ENCODE measurements around the gene ALDH3A1.

The ALDH3A1 gene

GRCh38 chr17:19733953-19734526 is 14.1 kb downstream of the ALDH3A1 start:
- no peak overlapping the region for H3K4me3 ChIP-seq (replicated peaks in 1 of 2; ENCODE audit: low read depth in 2 of 2, low read length in 2 of 2)
- TF ChIP-seq CTCF (IDR thresholded peaks at IDR 0.05; ENCODE audit: low read depth, low read length), result no peak
- DNase-seq (ENCODE audit: low read depth in 2 of 2), result no peak

GRCh38 chr17:19731626-19732025 is 16.5 kb downstream of the ALDH3A1 start:
- no peak for TF ChIP-seq CTCF (IDR thresholded peaks at IDR 0.05; ENCODE audit: low read depth, low read length)
- no peak for DNase-seq (ENCODE audit: low read depth in 2 of 2)

GRCh38 chr17:19730843-19731242 is 17.3 kb downstream of the ALDH3A1 start:
- no peak overlapping the region for H3K4me3 ChIP-seq (replicated peaks in 1 of 2; ENCODE audit: low read depth in 2 of 2, low read length in 2 of 2)
- no peak for DNase-seq (ENCODE audit: low read depth in 2 of 2)
- TF ChIP-seq CTCF (IDR thresholded peaks at IDR 0.05; ENCODE audit: low read depth, low read length), result no peak

More at GRCh38 chr17:19731626-19732025, 16.5 kb downstream of the ALDH3A1 start:
- no peak overlapping the region for H3K4me3 ChIP-seq (replicated peaks in 1 of 2; ENCODE audit: low read depth in 2 of 2, low read length in 2 of 2)

- no peak overlapping the region for H3K4me3 ChIP-seq (replicated peaks in 1 of 2; ENCODE audit: low read depth in 2 of 2, low read length in 2 of 2)
- no peak for DNase-seq (ENCODE audit: low read depth in 2 of 2)
- TF ChIP-seq CTCF (IDR thresholded peaks at IDR 0.05; ENCODE audit: low read depth, low read length), result no peak
Observed at GRCh38 chr17:19729900-19730299, 18.2 kb downstream of the ALDH3A1 start.

- DNase-seq (ENCODE audit: low read depth in 2 of 2), result peak; percentile 82 to 96
- H3K4me3 ChIP-seq (replicated peaks in 1 of 2; ENCODE audit: low read depth in 2 of 2, low read length in 2 of 2), result no peak overlapping the region
- no peak for TF ChIP-seq CTCF (IDR thresholded peaks at IDR 0.05; ENCODE audit: low read depth, low read length)
Observed at GRCh38 chr17:19728084-19728495, 20.0 kb downstream of the ALDH3A1 start.

GRCh38 chr17:19727501-19728078 is 20.5 kb downstream of the ALDH3A1 start:
- peak; percentile 90 to 97 for DNase-seq (ENCODE audit: low read depth in 2 of 2)

More at GRCh38 chr17:19727501-19728078, 20.5 kb downstream of the ALDH3A1 start:
- TF ChIP-seq CTCF (IDR thresholded peaks at IDR 0.05; ENCODE audit: low read depth, low read length), result no peak
- H3K4me3 ChIP-seq (replicated peaks in 1 of 2; ENCODE audit: low read depth in 2 of 2, low read length in 2 of 2), result no peak overlapping the region
